Hepatocyte (in vitro differentiated cells): ENCODE results near the gene C22orf39. TPM values are rescaled to one million over a fixed set of nuclear protein-coding genes. Genes with fewer than 3 reads are reported as not detected.

Experiments
- DNase-seq: peaks from one replicate; pipeline ENCODE4 v3.0.0-alpha.2; 2016; ENCODE audit warnings: low spot score
- H2AFZ ChIP-seq: fragments of 200-600 bp; sonication (generic); 2 replicates; pipeline ENCODE4 v1.6.0; 2016; ENCODE audit warnings: antibody characterized with exemption, mild to moderate bottlenecking
- H3K27ac ChIP-seq: fragments of 200-600 bp; sonication (generic); 2 replicates; pipeline ENCODE4 v1.5.1; 2016; ENCODE audit warnings: mild to moderate bottlenecking
- H3K27me3 ChIP-seq: fragments of 200-600 bp; sonication (generic); 2 replicates; pipeline ENCODE4 v1.6.1; 2016
- H3K36me3 ChIP-seq: fragments of 200-600 bp; sonication (generic); replicated peaks from 2 replicates; pipeline ENCODE4 v1.5.1; 2016; ENCODE audit warnings: low read depth; ENCODE audit not compliant: insufficient read depth
- H3K4me1 ChIP-seq: fragments of 200-600 bp; sonication (generic); 2 replicates; pipeline ENCODE4 v1.5.1; 2016; ENCODE audit warnings: mild to moderate bottlenecking, moderate library complexity; ENCODE audit not compliant: insufficient read depth
- H3K4me2 ChIP-seq: fragments of 200-600 bp; sonication (generic); 2 replicates; pipeline ENCODE4 v1.6.0; 2016
- H3K4me3 ChIP-seq: fragments of 200-600 bp; sonication (generic); 2 replicates; pipeline ENCODE4 v1.5.1; 2016; ENCODE audit warnings: mild to moderate bottlenecking
- H3K79me2 ChIP-seq: fragments of 200-600 bp; sonication (generic); 2 replicates; pipeline ENCODE4 v1.6.0; 2017; ENCODE audit warnings: mild to moderate bottlenecking
- H3K9me2 ChIP-seq: fragments of 200-600 bp; sonication (generic); replicated peaks from 2 replicates; pipeline ENCODE4 v1.6.0; 2017; ENCODE audit warnings: mild to moderate bottlenecking; ENCODE audit not compliant: insufficient read depth
- H3K9me3 ChIP-seq: fragments of 200-600 bp; sonication (generic); 2 replicates; pipeline ENCODE4 v1.5.1; 2016; ENCODE audit warnings: low read depth, mild to moderate bottlenecking
- H4K20me1 ChIP-seq: fragments of 200-600 bp; sonication (generic); 2 replicates; pipeline ENCODE4 v1.6.0; 2016; ENCODE audit warnings: mild to moderate bottlenecking; ENCODE audit not compliant: insufficient read depth, poor library complexity, severe bottlenecking
- CTCF ChIP-seq: fragments of 200-600 bp; sonication (generic); IDR thresholded peaks from 2 replicates; pipeline ENCODE4 v1.5.1; 2016; ENCODE audit warnings: antibody characterized with exemption, mild to moderate bottlenecking; ENCODE audit not compliant: poor library complexity
- EZH2 ChIP-seq: fragments of 200-600 bp; sonication (generic); IDR thresholded peaks from 2 replicates; pipeline ENCODE4 v1.6.1; 2016; ENCODE audit warnings: antibody characterized with exemption, mild to moderate bottlenecking, borderline replicate concordance
- EZH2phosphoT487 ChIP-seq: fragments of 200-600 bp; sonication (generic); IDR thresholded peaks from one replicate; pipeline ENCODE4 v1.6.1; 2018; ENCODE audit warnings: antibody characterized with exemption, mild to moderate bottlenecking, low read depth, moderate library complexity; ENCODE audit not compliant: unreplicated experiment, severe bottlenecking
- whole genome bisulfite sequencing: methylation state at CpG from one replicate; pipeline ENCODE4 v1.1.6; 2016; ENCODE audit warnings: low lambda C conversion rate; ENCODE audit errors: missing lambda C conversion rate; 5-methylcytosine and 5-hydroxymethylcytosine counted together
- polyA plus RNA-seq: library from polyadenylated mRNA; unstranded; fragments of >200 nt; fragmentation: Nextera tagmentation; extraction: Ambion mirVana; gene quantifications from 2 replicates; pipeline ENCODE4 v1.2.1, GENCODE V29; 2016
- total RNA-seq: library from RNA; depleted of rRNA; stranded (reverse); fragments of >200 nt; gene quantifications from 2 replicates; pipeline ENCODE4 v1.2.3, GENCODE V29; 2014

C22orf39 gene
- total and polyA plus RNA-seq, 2 experiments from 2014 or later: 29.5 to 32.4 TPM

GRCh38 chr22:19412478-19412877, 35.0 kb downstream of the C22orf39 start:
- Histone ChIP-seq H3K9me3 (no peaks in the 10 kb centered on the region), H4K20me1 (peaks cover 54% of the 10 kb centered on the region), H3K4me2 (no peak overlapping the region), H2AFZ (no peak overlapping the region), H3K36me3 (no peaks in the 10 kb centered on the region), H3K27ac (no peak overlapping the region), H3K4me1 (no peaks in the 10 kb centered on the region), H3K4me3 (no peak overlapping the region), H3K27me3 (no peaks in the 10 kb centered on the region), H3K79me2 (peaks cover 76% of the 10 kb centered on the region), H3K9me2 (no peaks in the 10 kb centered on the region)
- TF ChIP-seq CTCF (no peak), EZH2phosphoT487 (no peak), EZH2 (no peak)
- no peak for DNase-seq
- 92% methylated on average over 4 of the region's 4 CpGs for WGBS

GRCh38 chr22:19411690-19412045, 35.8 kb downstream of the C22orf39 start:
- 100% methylated on average over 1 of the region's 1 CpG for WGBS
- Histone ChIP-seq H3K4me3 (no peak overlapping the region), H3K27me3 (no peaks in the 10 kb centered on the region), H3K36me3 (no peaks in the 10 kb centered on the region), H3K4me2 (no peak overlapping the region), H3K9me3 (no peaks in the 10 kb centered on the region), H4K20me1 (peaks cover 54% of the 10 kb centered on the region), H3K27ac (no peak overlapping the region), H3K9me2 (no peaks in the 10 kb centered on the region), H2AFZ (no peak overlapping the region), H3K79me2 (peaks cover 68% of the 10 kb centered on the region), H3K4me1 (no peaks in the 10 kb centered on the region)
- no peak for TF ChIP-seq CTCF
- no peak for TF ChIP-seq EZH2
- no peak for TF ChIP-seq EZH2phosphoT487
- no peak for DNase-seq

GRCh38 chr22:19410941-19411689, 36.4 kb downstream of the C22orf39 start:
- no peak overlapping the region for H2AFZ ChIP-seq
- no peak for DNase-seq
- H4K20me1 ChIP-seq: peaks cover 53% of the 10 kb centered on the region
- no peak for TF ChIP-seq EZH2
- no peak for TF ChIP-seq EZH2phosphoT487
- TF ChIP-seq CTCF: no peak
- no peaks in the 10 kb centered on the region for H3K27me3 ChIP-seq
- no peaks in the 10 kb centered on the region for H3K9me2 ChIP-seq
- 89% methylated on average over 6 of the region's 6 CpGs for WGBS
- no peak overlapping the region for H3K27ac ChIP-seq
- H3K36me3 ChIP-seq: no peaks in the 10 kb centered on the region
- H3K4me1 ChIP-seq: no peaks in the 10 kb centered on the region
- H3K4me3 ChIP-seq: no peak overlapping the region
- H3K4me2 ChIP-seq: no peak overlapping the region
- no peaks in the 10 kb centered on the region for H3K9me3 ChIP-seq
- H3K79me2 ChIP-seq: peaks cover 62% of the 10 kb centered on the region
